ENCODE data around the gene PRSS27.

Gene PRSS27

DNA sequence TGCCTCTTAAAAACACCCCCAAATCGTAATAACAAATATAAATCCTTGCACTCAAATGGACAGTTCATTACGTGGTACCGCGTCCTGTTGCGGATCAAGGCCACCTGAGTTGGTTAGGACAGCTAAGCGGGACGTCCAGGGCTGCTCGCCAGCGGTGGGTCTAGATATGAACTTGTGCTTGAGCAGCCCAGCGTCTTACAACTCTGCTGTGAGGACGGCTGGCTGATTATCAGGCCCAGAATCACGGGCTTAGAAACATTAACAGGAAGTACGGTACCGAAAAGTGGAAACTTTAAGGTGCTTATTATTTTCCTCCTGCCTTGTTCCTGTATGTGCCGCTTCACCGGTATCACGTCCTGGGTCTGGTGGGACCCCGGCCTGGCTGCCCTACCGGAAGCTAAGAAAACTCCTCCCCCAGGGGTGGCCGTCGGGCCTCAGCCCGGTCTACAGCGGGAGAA is 31.6 kb upstream of the PRSS27 start:
- DNase-seq (ENCODE audit: low read depth) = no peak

DNA sequence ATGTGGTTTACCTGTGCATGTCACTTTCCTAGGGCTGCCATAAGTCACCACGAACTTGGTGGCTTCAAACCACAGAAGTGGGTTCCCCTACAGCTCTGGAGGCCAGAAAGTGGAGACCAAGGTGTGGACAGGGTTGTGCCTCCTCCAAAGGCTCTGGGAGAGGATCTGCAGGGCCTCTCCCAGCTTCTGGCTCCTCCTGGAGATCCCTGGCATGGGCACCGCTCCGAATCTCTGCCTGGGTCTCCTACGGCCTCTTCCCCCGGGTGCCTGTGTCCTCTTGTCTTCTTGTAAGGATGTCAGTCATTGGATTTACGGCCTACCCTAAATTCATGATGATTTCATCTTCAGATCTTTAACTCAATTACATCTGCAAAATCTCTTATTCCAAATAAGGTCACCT is 29.9 kb upstream of the PRSS27 start:
- DNase-seq (ENCODE audit: low read depth) = no peak

DNA sequence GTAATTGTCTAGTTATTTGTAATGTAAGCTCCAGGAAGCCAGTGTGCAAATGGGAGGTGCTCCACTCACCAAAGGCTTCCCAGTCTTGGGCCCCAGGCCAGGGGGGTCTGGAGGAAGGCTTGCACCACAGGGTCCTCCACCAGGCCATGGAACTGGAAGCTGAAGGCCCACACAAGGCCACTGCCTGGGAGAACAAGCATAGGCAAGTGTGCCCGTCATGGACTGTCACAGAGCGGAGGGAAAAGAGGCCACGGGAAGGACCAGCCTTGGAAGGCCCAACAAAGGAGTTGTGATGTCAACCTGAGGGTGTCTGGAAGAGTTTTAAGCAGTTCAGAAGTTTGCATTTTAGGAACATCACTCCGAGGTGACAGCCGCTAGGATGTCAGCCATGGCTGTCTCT is 29.5 kb upstream of the PRSS27 start:
- no peak for DNase-seq (ENCODE audit: low read depth)

DNA sequence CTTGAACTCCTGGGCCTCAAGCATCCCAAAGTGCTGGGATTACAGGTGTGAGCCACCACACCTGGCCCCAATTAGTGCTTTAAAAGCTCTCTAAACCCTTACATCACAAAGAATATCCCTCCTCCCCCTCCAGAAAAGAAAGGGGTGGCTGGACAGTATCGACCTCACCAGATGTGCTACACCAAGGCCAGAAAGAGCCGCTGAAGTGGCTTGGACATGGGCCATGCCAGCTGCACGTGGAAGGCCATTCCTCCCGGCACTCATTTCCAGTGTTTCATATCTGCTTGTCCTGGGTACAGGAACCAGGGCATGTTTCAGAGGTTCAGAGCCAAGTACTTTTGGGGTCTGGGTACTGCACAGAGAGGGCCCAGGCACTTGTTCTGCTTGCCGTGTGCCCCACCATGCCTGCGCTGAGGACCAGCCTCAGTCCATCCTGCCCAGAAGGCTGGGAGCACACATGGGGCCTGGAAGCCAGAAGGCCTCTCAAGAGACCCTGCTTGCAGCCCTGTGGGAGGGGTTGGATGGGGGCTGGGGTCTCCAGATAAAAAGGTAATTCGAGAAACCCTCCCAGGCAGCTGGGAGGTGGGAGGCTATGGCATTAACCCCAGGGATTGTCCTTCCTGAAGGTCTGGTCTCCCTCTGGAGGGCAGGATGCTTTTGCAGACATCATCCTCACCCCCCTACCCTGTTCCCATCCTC is 28.9 kb upstream of the PRSS27 start:
- no peak for DNase-seq (ENCODE audit: low read depth)

DNA sequence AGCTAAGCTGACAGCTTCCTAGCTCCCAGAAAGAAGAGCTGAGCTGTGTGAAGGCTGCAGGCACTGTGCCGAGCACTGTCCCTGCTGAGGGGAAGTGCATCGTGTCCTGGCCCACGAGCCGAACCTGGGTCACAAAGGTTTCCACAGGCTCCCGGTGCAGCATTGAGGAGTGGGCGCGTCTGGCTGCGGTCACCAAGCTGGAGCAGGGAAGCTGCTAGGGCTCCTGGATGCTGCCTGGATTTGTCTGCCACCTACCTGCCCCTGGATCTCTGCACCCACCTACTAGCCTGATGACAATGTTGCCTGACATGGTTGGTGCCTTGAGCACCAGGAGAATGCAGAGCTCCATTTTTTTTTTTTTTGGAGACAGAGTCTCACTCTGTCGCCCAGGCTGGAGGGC is 25.9 kb upstream of the PRSS27 start:
- no peak for DNase-seq (ENCODE audit: low read depth)

DNA sequence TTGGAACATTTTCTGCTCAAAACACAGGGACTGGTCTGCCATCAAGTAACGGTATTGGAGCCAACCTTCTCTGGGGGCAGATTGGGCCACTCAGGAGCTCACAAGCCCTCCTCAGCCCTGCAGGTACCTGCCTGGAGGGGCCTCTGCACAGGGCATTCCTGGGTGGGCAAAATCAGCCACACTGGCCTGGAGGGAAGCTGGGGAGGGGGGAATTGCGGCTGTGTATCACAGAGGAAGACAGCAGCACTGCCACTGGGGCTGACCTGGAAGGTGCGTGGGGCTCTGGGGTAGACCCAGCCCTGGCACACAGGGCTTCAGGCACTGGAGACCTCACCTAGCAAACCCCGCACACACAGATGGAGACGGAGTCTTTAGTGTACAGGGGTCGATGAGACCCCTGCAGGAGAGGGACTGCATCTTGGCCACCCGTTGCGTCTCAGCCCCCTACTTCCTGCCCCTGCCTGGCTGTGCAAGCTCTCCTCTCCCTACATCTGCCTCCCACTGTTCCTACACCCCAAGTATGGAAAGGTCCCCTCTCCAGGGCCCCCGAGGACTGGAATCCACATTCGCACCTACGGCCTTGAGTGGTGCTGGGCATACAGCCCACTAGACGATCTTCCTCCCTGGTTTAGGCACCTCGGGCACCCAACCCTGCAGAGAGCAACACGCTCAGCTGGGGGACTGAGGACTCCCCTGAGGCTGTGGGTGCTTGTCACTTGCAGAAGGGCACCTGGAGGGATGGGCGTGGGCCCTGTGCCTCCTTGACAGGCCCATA is 25.3 kb upstream of the PRSS27 start:
- no peak for DNase-seq (ENCODE audit: low read depth)

DNA sequence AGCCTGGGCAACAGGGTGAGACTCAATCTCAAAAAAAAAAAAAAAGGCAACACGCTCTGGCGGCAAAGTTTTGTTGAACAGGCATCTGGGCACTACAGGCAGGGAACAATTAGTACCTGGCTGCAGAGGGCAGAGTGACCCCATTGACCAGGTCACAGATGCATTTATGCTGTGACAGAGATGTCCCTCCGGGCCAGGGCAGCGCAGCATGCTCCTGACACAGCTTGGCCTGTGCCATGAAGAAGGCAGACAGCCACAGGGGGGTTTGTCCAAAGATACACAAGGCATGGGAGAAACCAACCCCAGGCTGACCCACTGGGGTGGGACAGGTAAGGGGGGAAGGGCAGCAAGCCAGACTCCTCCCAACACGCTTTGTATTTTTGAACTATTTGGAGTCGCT is 24.7 kb upstream of the PRSS27 start:
- DNase-seq (ENCODE audit: low read depth) = no peak

DNA sequence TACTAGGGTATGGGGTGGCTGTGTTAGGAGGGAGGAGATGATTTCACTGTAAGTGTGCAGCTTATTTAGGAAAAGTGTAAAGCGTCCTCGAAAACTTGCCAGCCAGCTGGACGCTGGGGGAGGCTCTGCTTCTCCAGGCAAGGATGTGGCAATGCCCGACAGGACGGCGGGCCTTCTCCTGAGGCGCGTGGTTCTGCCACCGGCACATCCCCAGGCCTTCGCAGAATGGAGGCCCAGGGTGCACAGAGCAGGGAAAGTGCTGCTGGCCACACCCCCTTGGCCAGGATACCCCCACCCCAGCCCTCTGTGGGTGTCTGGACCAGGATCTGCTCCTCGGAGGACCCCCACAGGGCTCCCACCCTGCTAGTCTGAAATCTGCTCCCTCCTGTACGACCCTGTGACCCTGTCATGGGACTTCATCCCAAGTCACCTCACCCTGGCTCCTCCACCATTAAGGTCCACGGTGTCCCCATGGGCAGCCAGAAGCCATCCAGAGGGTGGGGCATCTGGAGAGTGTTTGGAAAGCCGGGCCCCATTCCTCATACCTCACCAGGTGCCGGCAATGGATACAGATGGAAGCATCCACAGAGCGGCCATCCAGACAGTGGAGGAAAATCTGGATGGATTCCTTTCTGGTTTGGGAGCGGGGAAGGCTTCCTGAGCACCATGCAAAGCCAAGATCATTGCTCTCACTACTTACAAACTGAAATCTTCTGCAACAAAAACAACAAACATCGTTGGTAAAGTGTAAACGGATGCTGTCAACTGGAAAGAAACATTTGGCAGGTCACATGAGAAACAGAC is 23.2 kb upstream of the PRSS27 start:
- no peak for DNase-seq (ENCODE audit: low read depth)

DNA sequence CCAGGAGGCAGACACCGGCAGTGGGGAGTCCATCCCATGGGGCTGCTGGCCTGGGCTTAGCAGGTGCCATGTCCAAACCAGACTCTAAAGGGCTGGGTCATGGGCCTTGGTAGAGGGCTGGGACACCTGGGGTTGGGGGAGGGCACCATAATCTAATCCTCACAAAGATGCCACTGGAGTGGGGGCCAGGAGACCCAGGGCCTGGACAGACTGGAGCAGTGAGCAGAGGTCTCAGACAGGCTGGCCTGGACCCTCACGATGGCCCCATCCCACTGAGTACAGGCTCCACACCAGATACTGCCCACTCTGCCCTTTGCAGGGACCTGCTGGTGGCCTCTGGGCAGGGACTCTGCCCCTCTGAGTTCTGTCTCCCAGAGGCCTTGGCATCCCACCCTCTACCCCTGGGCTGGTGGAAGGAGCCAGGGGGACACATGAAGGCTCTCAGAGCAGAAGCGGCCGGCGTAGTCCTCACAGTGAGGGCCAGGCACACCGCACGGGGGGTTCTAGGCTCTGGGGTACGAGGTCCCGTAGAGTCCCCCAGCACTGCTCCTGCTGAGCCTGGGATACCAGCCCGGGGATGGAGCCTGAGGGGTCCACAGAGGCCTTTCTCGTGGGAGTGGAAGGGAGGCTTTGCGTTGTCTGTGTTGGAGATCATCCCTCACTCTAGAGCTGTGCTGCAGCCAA is 22.4 kb upstream of the PRSS27 start:
- DNase-seq (ENCODE audit: low read depth) = no peak

DNA sequence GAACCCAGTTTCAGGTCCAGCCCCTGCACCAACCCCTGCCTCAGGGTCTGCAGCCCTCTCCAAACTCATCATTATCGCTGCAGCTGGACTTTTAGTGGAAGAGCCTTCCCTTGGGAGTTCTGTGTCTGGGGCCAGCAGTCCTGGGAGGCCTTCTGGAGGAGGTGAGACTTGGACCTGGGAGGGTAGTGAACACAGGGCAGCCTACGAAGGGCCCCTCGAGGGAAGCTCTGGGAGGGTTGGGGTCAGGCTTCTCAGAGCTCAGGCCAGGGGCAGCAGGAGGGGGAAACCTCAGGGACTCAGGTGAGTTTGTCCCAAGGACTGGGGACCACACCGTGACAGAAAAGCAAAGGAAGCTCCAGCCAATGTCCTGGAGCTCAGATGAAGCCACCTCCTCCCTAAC is 21.1 kb upstream of the PRSS27 start:
- DNase-seq (ENCODE audit: low read depth) = no peak

DNA sequence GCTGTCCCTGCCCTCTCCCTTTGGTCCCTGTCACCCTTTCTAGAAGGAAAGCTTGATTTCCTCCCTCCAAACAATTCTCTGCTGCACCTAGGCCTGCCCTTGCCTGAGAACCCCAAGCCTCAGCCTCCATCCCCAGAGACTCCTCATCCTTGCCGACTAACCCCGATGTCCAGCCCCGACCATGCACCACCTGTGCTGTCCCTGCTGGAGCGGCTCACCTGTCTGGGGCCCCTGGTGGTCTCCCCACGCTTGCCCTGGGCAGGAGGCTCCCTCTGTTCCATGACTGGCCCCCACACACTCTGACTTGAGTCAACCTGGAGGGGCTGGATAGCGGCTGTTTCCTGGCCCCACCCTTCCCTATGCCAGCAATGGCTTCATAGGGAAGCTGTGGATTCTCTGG is 20.5 kb upstream of the PRSS27 start:
- no peak for DNase-seq (ENCODE audit: low read depth)

DNA sequence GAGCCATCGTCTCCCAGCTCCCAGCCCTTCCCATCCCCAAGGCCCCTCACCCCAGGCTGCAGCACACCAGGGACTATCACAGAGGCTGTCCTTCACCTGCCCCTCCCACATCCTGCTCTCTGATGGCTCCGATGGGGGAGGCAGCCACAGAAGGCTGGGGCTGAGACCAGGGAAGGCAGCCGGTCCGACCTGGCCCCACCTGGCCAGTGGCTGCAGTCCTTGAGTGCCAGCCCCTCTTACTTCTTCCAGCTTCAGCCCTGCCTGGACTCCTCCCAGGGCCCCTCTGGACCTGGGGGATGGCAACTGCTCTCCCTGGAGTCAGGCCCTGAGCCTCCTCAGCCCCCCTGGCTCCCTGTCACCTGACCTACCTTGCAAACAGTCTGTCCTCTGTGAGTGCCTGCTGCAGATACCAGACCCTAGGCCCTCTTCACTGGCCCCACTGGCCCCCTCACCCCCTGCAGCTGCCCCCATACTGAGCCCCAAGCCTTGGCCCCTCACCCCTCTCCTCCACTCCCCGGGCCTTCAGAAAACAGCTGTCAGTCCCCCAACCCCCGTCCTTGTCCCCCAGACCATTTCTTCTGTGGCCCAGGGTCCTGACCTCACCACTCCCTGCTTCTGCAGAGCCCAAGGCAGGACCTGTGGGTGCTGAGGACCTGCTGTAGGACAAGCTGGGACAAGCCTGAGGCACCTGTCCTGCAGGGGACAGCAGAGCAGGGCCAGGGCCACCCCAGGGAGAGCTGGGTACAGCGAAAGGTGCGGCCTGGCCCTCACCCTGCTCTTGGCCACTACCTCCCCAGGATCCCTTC is 19.8 kb upstream of the PRSS27 start:
- DNase-seq (ENCODE audit: low read depth) = no peak

DNA sequence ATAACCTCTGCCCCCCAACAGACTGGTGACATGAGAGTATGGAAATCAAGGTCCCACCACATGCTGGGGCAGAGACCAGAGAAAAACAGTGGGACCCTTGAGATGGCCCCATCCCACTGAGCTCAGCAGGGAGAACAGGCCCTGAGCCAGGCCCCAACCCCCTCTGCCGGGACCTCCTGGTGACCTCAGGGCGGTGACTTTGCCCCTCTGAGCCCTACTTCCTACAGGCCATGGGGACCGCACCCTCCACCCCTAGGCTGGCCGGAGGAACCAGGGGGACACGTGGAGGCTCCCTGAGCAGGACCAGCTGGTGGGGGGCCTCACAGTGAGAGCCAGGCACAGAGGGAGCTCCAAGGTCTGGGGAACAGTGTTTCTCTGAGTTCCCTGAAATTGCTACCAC is 18.6 kb upstream of the PRSS27 start:
- no peak for DNase-seq (ENCODE audit: low read depth)

DNA sequence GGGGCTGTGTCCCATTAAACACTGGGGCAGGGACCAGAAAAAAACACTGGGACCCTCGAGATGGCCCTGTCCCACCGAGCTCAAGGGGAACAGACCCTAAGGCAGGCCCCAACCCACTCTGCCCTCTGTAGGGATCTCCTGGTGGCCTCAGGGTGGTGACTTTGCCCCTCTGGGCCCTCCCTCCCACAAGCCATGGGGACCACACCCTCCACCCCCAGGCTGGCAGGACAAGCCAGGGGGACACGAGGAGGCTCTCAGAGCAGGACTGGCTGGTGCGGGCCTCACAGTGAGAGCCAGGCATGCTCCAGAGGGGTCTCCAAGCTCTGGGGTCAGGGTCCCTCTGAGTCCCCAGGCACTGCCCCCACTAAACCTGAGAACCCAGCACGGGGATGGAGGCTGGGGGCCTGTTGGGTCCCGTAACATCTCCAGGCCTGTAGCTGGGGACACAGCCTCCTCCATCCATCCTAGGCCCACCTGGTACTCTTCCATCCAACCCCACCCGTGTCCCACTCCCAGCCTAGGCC is 17.9 kb upstream of the PRSS27 start:
- no peak for DNase-seq (ENCODE audit: low read depth)

DNA sequence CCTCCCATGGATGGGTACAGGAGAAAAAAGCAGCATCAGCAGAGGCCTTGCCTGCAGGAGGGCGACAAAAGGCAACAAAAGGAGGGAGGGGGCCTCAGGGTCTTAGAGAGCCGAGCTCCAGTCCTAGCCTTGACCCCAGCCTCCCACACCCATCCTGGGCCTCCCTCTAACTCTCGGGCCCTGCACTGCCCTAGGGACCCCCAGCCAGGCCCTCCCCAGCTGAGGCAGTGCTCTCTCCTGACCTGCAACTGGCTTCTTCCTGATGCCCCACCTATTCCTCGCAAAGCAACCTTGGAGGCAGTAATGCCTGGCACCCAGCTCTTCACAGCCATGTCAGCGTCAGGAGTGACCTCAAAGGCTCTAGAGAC is 17.2 kb upstream of the PRSS27 start:
- no peak for DNase-seq (ENCODE audit: low read depth)

DNA sequence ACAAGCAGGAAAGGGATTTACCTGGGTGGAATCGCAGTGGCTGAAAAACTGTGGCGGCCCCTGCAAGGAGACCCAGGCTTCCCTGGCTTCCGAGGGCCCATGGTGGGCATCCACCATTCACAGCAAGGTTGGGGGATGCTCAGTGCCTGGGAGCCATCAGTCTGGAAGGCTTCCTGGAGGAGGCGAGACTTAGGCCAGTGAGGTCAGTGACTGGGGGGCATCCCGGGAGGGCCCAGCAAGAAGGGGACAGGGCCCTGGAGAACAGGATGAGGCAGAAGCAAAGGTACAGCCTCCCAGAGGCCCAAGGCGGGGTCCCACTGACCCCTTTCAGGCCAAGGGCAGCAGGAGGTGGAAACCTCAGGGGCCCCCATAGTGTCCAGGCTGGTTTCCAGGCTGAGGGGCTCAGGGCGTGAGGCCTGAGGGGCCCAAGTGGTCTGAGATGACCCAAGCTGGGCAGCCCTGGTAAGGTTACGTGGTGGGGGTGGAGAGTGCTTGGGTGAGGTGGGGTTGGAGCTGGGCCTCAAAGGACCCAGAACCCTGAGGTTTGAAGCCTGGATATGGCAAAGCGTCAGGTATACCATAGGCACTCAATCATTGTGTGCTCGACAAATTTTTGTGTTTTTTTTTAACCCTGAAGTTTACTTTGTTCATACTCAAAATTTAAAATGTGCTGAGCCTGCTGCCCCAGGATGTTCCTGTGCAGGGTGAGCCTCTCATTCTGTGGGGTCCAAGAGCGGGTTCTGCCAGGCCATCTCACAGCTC is 16.6 kb upstream of the PRSS27 start:
- DNase-seq (ENCODE audit: low read depth) = no peak

DNA sequence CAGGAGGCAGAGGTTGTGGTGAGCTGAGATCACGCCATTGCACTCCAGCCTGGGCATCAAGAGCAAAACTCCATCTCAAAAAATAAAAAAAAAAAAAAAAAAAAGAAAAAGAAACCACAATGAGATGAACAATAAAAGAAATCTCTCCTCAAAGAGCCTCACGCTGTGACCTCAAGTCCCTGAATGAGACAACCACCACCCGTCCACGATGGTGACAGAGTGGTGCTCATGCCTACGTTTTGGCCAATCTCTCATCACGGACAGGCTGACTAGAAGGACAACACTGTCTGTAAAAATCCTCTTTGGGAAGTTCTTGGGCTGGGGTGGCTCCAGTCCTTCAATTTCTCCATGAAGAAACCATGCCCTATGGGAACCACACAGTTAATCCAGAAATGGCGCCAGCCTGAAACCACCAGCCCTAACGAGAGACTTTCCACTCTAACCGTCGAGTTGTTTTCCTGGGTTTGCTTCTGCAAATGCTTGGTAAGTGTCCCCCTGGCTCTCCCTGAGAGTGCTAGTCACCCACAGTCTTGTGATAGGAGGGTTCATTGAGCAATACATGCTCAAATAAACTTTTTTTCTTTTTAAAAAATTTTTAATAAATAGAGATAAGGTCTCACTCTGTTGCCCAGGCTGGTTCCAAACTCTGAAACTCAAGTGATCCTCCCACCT is 15.0 kb upstream of the PRSS27 start:
- no peak for DNase-seq (ENCODE audit: low read depth)

DNA sequence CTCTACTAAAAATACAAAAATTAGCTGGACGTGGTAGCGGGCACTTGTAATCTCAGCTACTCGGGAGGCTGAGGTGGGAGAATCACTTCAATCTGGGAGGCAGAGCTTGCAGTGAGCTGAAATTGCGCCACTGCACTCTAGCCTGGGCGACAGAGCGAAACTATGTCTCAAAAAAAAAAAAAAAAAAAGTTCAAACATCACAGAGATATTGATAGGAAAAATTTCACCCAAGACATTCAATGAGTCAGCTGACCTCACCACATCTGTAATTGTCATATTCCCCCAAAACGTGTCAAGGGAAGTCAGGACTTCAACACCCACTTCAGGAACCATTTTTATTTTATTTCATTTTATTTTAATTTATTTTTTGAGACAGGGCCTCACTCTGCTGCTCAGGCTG is 8.0 kb upstream of the PRSS27 start:
- no peak for DNase-seq (ENCODE audit: low read depth)

DNA sequence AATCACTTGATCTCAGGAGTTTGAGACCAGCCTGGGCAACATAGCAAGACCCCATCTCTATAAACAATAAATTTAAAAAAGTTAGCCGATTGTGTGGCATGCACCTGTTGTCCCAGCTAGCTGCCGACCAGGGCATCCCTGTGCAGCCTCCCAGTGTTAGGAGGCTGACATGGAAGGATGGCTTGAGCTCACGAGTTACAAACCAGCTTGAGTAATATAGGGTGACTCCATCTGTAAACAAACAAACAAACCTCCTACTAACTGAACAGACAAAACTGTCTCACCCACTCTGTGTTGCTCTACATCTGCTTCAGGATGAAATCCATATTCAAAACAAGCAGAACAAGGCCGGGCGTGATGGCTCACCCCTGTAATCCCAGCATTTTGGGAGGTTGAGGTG is 6.9 kb upstream of the PRSS27 start:
- DNase-seq (ENCODE audit: low read depth) = no peak

DNA sequence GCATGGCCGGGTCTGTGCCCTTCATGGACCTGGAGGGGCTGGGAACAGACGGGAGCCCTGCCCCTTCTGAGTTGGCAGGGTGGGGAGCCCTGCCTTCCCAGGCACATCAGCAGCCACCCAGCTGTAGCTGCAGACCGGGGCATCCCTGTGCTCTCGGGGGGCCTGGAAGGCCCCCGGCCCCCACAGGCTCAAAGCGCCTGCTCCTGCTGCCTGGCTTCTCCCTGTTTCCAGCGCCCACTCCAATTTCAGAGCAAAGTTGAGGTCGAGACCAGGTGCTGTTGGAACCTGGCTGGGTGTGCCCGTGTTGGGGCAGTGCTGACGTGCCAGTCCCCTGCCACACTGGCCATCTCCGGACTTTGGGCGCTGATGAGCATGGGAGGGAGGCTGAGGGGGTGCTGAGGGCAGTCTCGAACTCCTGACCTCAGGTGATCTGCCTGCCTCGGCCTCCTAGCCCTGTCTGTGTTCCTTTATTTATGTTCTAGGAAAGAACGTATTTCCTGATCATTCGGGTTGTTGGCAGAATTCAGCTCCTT is 4.9 kb upstream of the PRSS27 start:
- DNase-seq (ENCODE audit: low read depth) = no peak

All from activated T-helper 1 cell treated with Interleukin-2 at 50 U/mL for 16 hours (primary cell).